CD1c-positive myeloid dendritic cell (primary cell): ENCODE data around the gene FUT6.
A peak's percentile ranks its signal among the peaks of the same experiment; 100 is the strongest.

Source experiments
- DNase-seq: peaks from one replicate; pipeline ENCODE4 v3.0.0-alpha.2; 2016; ENCODE audit errors: extremely low spot score

Gene FUT6

GRCh38 chr19:5805462-5806132 lies 33.9 kb downstream of the FUT6 start:
- peak; percentile 45 for DNase-seq

DNA sequence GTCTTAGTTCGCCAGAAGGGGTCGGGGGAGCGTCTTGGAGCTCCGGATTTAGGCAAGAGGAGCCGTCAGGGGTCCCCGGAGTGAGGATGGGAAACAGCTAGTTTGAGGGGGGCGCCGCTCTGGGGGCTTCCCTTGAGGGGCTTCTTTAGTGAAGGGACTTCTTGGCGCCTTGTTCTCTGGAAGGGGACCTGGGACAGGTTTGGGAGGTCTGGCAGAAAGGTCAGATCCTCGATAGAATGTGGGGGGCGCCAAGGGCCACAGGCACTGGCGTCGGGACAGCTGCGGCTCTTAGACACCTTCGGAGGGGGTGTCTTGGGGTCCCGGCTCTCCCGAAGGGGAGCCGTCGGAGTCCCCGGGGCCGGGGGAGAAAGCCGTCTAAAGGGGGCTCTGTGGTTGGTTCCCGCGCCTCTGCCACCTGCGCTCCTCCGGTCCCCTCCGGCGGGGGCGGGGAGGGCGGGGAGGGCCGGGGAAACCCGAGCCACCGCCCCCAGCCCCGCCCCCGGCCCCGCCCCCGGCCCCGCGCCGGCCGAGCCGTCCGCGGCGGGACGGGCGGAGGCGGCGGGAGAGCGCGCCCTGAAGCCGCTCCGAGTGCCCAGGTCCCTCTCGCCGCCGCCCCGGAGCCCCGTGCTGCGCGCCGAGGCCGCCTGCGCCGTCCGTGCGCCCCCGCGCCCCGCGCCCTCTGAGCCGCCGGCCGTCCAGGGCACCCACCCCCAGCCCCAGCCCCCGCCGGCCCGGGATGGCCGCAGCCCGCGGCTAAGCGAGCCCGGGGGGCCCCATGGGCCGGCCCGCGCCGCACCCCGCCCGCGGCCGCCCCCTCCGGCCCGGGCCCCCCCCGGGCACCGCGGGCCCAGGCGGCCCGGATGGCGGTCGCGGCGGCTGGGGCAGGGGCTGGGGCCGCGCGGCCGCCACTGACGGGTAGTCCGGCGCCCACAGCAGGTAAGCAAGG lies 34.7 kb downstream of the FUT6 start, which contains the start of gene NRTN:
NRTN (plus strand) TSS at position 552 of the 946 bp plus-strand sequence. CDS start 19,099 bp downstream, outside the sequence.
- DNase-seq: no peak

DNA sequence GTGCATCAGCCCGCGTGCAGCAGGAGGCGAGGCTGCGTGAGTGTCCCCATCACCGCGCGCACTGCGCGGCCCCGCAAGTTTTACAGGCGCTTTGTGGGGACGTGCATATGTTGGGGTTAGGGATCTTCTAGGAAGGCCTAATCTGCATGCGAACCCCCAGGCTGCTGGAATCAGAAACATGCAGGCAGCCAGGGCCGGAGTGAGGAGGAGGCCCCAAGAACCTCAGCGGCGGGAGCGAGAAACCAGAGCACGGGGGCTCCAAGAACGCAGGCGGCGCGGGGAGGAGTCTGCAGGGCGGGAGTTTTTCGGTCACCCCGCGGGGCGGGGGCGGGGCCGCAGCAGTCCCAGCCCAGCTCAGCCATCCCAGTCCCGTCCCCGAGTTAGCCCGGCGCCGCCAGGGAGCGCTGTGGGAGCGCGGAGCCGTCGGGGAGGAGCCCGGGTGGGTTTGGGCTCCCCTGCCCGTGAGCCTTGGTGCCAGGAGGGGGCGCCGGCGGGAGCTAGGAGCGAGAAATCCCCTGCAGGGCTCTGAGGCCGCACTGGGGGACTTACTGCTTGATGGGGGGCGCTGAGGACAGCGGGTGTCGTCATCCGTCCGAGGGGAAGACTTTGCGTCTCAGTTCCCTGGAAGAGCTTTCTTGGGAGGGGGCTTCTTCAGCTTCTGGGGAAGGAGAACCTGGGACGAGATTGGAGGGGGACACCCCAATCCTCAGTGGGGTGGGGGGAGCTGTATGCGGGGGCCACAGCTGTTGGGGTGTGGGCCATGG lies 35.6 kb downstream of the FUT6 start:
- DNase-seq: peak; percentile 97

DNA sequence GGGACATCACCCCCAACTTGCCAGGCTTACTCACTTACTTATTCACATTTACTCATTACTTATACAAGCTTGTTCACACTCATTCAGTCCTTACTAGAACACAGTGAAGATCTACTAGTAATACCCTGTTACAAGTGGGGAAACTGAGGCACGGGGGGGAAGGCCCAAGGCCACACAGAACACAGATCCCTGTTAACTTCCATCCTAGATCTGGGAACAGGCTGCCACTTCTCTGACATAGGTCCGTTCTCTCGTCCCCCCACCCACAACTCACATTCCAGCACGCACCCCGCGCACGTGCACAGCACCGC lies 36.1 kb downstream of the FUT6 start:
- no peak for DNase-seq

DNA sequence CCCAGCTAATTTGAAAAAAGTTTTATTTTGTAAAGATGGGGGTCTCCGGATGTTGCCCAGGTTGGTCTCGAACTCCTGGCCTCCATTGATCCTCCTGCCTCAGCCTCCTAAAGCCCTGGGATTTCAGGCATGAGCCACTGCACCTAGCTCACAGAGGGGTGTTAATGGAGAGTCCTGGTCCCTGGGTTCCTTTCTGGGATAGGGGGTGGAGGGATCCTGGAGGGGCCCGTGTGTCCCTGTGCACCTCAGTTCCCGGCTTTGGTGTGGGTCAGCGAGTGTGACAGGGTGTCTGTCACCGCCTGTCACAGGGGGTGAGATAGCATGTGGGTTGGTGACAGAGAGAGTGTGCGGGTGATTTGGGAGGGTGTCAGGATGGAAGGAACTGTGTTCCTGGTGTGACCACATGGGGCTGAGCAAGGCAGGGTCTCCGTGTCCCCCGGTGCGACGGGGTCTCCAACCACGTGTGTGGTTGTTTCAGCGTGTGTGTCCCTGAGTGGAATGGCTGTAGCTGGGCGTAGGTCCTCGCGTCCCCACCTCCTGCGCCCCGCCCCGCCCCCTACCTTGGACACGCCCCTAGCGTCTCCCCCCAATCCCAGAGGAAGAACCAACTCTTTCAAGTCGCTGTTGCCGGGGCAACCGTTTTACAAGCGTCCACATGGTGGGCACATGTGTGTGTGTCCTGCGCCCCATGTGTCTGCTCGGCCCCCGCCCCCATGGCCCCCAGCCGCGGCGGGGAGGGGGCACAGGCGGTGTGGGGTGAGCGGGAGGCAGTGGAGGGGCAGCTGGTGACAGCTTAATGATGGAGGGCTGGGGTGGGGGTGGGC lies 37.5 kb downstream of the FUT6 start:
- peak; percentile 26 for DNase-seq

DNA sequence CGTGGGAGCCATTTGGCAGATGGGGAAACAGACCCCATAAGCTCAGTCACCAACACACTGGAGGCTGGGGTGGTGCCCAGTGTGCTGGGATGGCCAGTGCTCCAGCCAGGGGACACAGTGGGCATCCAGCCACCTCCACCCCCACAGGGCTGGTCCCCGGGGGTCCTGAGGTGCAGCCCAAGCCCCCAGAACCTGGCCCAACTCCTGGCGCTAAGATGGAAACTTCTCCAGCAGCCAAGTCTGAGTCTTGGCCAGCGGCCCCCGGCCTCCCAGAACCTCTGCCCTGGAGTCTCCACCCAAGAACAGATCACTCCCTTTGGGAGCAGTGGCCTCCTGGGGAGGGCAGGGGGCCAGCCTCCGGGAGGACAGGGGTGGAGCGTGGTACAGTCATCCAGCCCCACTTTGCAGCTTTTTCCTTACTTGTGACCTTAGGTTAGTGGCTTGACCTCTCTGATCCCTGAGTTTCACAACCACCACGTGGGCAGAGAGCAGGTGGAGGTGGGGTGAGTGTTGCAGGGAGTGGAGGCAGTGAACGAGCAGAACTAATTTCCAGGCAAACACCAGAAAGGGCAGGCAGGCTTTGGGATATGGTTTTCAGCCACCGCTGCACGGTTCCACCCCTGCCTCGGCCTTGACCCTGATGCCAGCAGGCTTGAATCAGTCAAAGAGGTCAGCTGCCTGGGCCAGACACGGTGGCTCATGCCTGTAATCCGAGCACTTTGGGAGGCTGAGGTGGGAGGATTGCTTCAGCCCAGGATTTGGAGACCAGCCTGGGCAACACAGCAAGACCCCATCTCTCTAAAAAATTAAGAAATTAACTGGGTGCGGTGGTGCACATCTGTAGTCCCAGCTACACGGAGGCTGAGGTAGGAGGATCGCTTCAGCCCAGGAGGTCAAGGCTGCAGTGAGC lies 38.9 kb downstream of the FUT6 start:
- DNase-seq: no peak

DNA sequence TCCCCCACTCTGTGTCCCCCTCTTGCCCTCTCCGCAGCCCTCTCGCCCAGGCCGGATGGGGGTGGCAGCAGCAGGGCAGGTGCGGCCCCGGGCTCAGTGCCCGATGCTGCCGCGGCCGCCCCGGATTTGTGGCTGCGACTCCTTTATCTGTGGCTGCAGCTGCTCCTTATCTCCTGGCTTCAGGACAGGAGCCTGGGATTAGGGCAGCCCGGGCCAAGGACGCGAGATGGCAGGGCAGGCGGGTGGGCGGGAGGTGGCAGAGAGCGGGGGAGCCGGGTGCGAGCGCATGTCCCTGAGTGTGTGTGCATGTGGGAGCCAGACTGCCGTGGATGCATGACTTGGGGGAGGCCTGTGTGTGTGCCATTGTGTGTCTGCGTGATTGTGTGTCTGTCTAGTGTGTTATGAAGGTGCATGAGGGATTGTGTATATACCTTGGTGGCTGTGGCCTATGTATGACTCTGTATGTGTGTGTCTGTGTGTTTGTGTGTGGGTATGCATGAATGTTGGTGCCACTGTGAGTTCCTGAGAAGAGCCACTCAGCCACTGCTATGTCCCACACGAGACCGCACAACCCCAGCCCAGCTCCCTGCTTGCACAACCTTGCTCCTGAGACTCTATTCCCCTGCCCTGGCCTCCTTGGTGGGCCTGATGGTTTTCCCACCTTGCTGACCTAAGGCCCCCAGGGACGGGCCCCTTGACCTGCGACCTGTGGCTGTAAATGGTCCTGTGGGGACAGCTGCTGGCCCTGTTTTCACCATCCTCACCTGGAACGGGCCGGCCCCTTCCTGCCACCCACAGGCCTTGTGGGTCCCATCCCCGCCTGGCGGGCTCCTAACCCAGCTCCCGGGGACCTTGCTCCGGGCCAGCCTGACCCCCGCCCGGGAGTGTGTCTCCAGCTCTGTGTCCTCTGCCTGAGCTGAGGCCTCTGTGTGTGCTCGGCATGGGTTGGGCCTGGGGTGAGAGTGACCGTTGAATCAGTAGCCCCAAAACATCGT lies 40.0 kb downstream of the FUT6 start:
- no peak for DNase-seq

DNA sequence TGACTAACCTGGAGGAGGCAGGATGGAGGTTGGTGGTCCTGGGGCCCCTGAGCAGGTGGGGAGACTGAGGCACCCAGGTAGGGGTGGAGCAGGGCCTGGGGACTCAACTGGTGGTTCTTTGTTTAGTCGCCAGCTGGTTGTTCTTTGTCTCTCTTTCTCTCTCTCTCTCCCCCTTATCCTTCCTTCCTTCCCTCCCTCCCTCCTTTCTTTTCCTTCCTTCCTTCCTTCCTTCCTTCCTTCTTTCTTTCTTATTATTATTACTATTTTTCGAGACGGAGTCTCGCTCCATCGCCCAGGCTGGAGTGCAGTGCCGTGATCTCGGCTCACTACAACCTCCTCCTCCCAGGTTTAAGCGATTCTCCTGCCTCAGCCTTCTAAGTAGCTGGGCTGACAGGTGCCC lies 41.3 kb downstream of the FUT6 start:
- no peak for DNase-seq

GRCh38 chr19:5795382-5795919 lies 44.1 kb downstream of the FUT6 start:
- no peak for DNase-seq

DNA sequence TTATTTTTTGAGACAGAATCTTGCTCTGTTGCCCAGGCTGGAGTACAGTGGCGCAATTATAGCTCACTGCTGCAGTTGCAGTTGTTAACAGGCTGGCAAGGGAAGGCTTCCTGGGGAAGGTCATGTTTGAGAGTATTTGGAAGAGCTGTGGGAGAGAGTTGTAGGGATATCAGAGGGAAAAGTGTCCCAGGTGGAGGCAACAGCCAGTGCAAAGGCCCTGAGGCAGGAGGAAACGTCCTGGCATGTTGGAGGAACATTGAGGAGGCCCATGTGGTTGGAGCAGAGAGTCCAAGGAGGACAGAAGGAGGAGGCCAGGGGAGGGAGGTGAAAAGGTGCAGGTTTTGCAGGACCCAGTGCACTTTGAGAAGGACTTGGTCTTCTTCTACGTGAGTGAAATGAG lies 46.3 kb downstream of the FUT6 start:
- no peak for DNase-seq

DNA sequence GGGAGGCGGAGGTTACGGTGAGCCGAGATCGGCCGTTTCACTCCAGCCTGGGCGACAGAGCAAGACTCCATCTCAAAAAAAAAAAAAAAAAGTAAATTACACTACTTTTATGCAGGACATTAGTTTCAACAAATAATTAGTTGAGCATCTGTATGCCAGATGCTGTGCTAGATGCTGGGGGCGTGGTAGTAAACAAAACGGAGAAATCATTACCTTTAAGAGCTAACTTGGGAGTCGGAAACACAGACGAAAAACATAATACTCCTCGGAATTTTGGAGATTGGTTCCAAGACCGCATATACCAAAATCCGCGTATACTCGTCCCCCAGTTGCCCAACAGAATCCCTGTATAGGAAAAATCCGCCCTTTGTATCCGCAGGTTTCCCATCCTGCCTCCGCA lies 47.3 kb downstream of the FUT6 start:
- DNase-seq: no peak

DNA sequence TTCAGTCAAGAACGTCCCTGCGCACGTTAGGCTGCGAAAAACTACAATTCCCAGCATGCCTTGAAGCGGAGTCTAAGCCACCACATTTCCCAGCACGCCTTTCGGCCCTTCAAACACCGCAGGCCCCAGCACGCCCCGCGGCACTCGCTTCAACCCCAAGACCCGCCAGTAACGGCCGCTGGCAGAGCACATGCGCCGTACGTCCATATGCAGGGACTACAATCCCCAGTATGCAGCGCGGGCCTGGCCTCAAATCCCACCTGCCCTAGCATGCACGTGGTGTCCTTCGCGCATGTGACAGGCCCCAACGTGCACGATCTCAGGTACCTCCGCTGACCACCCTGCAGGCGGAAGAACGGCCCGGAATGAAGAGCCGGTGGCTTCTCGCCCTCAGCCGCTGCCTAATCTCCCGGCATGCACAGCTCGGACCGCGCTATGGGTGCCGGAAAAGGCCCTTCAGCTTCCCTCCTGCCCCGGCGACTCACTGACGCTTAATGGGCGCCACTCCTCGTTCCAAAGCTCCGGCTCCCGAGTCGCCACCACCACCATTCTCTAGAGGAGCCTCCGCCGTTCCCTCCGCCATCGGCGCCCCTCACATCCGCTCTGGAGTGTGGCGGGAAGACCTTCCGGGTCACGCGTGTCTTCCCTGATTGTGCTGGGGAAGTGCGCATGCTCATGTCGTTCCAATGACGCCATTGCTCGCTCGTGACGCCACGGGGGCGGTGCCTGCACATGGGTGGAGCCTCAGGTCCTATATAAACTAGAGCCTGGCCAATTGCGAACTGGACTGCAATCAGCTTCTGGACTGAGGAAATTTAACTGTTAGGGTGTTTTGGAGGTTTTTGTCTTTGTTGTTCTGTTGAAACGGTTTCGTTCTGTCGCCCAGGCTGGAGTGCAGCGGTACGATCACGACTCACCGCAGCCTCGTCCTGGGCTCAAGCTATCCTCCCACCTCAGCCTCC lies 48.7 kb downstream of the FUT6 start, which contains the start of gene DUS3L:
DUS3L (minus strand) TSS at position 605 of the 962 bp plus-strand sequence; CDS start at position 583, 22 bp downstream.
- peak; percentile 99 for DNase-seq

DNA sequence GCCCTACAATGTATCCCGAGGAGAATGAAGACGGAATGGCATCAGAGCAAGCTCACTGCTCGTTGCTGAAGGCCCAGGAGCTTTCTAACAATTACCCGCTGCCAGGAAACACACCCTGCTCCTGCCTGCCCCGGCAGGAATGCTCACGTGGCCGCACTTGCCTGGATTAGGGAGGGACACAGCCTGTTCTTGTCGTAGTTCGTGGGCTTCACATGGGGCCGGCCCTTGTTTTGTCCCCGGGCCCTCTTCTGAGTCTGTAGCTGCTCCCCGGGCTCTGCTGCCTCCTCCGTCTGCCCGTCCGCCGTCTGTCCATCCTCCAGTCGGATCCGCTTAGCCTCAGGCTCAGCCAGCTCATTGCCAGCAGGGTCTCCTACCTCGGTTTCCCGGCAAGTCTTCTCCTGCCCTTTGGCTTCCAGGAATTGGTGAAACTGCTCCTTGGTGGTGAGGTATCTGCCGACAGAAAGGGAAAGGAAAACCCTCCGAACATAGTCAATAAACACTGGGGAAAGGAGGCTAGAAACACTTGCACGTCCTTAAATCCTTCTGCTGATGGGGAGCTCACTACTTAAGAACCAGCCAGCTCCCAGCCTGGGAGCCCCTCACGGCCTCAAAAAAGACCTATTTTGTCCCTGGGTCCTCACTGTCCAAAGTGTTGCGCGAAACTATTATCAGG lies 49.5 kb downstream of the FUT6 start:
- DNase-seq: no peak

- DNase-seq: no peak
Measured at GRCh38 chr19:5789351-5789761, 50.1 kb downstream of the FUT6 start.

GRCh38 chr19:5788422-5788821 lies 51.1 kb downstream of the FUT6 start:
- DNase-seq: no peak

- no peak for DNase-seq
Measured at GRCh38 chr19:5787409-5788182, 51.9 kb downstream of the FUT6 start.
